ENCODE data around the gene IQCF5. TPM values are rescaled to one million over a fixed set of nuclear protein-coding genes. Genes with fewer than 3 reads are reported as not detected.

IQCF5 gene
- total RNA-seq, 6 experiments from 2014 or later, result not detected

GRCh38 chr3:51830836-51831385, 44.5 kb downstream of the IQCF5 start:
- H3K9me3 Mint-ChIP-seq, result peaks cover 7% of the 10 kb centered on the region; the same call in 1 of the 2 replicates
- no peak for TF ChIP-seq CTCF (IDR thresholded peaks at IDR 0.05)
- no peak overlapping the region for H3K4me3 Mint-ChIP-seq
- DNase-seq, result no peak
- H3K27ac Mint-ChIP-seq, result no peak overlapping the region
- H3K36me3 Mint-ChIP-seq (ENCODE audit: low read depth), result no peaks in the 10 kb centered on the region
- no peaks in the 10 kb centered on the region for H3K4me1 Mint-ChIP-seq (ENCODE audit: low read depth)
- peaks cover 2% of the 10 kb centered on the region; the same call in 1 of the 2 replicates for H3K27me3 Mint-ChIP-seq (ENCODE audit: insufficient read depth)

DNA sequence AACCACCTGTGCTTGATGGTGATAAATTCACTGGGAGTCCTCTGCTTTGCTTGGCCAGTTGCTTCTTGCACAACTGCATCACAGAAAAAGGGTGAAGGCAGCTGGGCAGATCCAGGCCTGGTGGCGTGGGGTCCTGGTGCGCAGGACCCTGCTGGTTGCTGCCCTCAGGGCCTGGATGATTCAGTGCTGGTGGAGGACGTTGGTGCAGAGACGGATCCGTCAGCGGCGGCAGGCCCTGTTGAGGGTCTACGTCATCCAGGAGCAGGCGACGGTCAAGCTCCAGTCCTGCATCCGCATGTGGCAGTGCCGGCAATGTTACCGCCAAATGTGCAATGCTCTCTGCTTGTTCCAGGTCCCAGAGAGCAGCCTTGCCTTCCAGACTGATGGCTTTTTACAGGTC, 45.1 kb downstream of the IQCF5 start:
- Mint-ChIP-seq H3K36me3 (ENCODE audit: low read depth) (no peaks in the 10 kb centered on the region), H3K27ac (no peak overlapping the region), H3K4me1 (ENCODE audit: low read depth) (no peaks in the 10 kb centered on the region), H3K27me3 (ENCODE audit: insufficient read depth) (peaks cover 2% of the 10 kb centered on the region; the same call in 1 of the 2 replicates), H3K9me3 (peaks cover 7% of the 10 kb centered on the region; the same call in 1 of the 2 replicates), H3K4me3 (no peak overlapping the region)
- DNase-seq, result no peak
- no peak for TF ChIP-seq CTCF (IDR thresholded peaks at IDR 0.05)

DNA sequence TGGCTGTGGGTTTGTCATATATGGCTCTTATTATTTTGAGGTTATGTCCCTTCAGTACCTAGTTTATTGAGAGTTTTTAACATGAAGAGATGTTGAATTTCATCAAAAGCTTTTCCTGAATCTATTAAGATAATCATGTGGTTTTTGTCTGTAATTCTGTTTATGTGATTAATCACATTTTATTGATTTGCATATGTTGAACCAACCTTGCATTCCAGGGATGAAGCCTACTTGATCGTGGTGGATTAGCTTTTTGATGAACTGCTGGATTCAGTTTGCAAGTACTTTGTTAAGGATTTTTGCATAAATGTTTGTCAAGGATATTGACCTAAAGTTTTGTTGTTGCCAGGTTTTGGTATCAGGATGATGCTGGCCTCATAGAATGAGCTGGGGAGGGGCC, 47.1 kb downstream of the IQCF5 start:
- Mint-ChIP-seq H3K27ac (no peak overlapping the region), H3K27me3 (ENCODE audit: insufficient read depth) (peaks cover 2% of the 10 kb centered on the region; the same call in 1 of the 2 replicates), H3K4me1 (ENCODE audit: low read depth) (no peaks in the 10 kb centered on the region)

More for the DNA sequence above, 47.1 kb downstream of the IQCF5 start:
- no peak overlapping the region for H3K4me3 Mint-ChIP-seq
- H3K9me3 Mint-ChIP-seq, result peaks cover 7% of the 10 kb centered on the region; the same call in 1 of the 2 replicates
- no peak for TF ChIP-seq CTCF (IDR thresholded peaks at IDR 0.05)
- no peak for DNase-seq
- no peaks in the 10 kb centered on the region for H3K36me3 Mint-ChIP-seq (ENCODE audit: low read depth)

Other genes with a start within 250 kb of the IQCF5 start
- 10 to 100 TPM; 39.2 to 56.3 (median 42.2) TPM for gene TEX264, start 204.3 kb downstream of the IQCF5 start, total RNA-seq (2021; fragmentation: NEBNext Ultra II Directional; extraction: Animal tissue kit (Norgen Biotek cat#: 25700))
- gene GRM2, start 168.5 kb downstream of the IQCF5 start, total RNA-seq (2021; fragmentation: NEBNext Ultra II Directional; extraction: Animal tissue kit (Norgen Biotek cat#: 25700)), result under 1 TPM in 1 of 6 experiments, not detected in 5; 0.02 TPM
- gene IQCF6, start 96.4 kb downstream of the IQCF5 start, total RNA-seq (2021; fragmentation: NEBNext Ultra II Directional; extraction: Animal tissue kit (Norgen Biotek cat#: 25700)), result not detected
- not detected for gene IQCF2, start 14.0 kb downstream of the IQCF5 start, total RNA-seq (2021; fragmentation: NEBNext Ultra II Directional; extraction: Animal tissue kit (Norgen Biotek cat#: 25700))
- not detected for gene IQCF1, start 27.8 kb upstream of the IQCF5 start, total RNA-seq (2021; fragmentation: NEBNext Ultra II Directional; extraction: Animal tissue kit (Norgen Biotek cat#: 25700))
- gene RRP9, start 66.3 kb upstream of the IQCF5 start, total RNA-seq (2021; fragmentation: NEBNext Ultra II Directional; extraction: Animal tissue kit (Norgen Biotek cat#: 25700)), result 10 to 100 TPM; 30.0 to 36.6 (median 32.5) TPM
- 10 to 100 TPM; 13.7 to 20.1 (median 17.1) TPM for gene PARP3, start 66.8 kb upstream of the IQCF5 start, total RNA-seq (2021; fragmentation: NEBNext Ultra II Directional; extraction: Animal tissue kit (Norgen Biotek cat#: 25700))
- gene GPR62, start 79.8 kb upstream of the IQCF5 start, total RNA-seq (2021; fragmentation: NEBNext Ultra II Directional; extraction: Animal tissue kit (Norgen Biotek cat#: 25700)), result under 1 TPM in 2 of 6 experiments, not detected in 4; 0.07 to 0.10 TPM
- 100 to 1,000 TPM in 5 of 6 experiments, 10 to 100 TPM in 1; 98.6 to 128 (median 110) TPM for gene PCBP4, start 91.9 kb upstream of the IQCF5 start, total RNA-seq (2021; fragmentation: NEBNext Ultra II Directional; extraction: Animal tissue kit (Norgen Biotek cat#: 25700))
- gene ABHD14B, start 98.4 kb upstream of the IQCF5 start, total RNA-seq (2021; fragmentation: NEBNext Ultra II Directional; extraction: Animal tissue kit (Norgen Biotek cat#: 25700)), result 10 to 100 TPM; 29.6 to 39.3 (median 33.9) TPM
- 10 to 100 TPM; 10.5 to 13.2 (median 11.0) TPM for gene ABHD14A, start 99.5 kb upstream of the IQCF5 start, total RNA-seq (2021; fragmentation: NEBNext Ultra II Directional; extraction: Animal tissue kit (Norgen Biotek cat#: 25700))
- 10 to 100 TPM; 40.0 to 49.2 (median 41.5) TPM for gene ACY1, start 107.9 kb upstream of the IQCF5 start, total RNA-seq (2021; fragmentation: NEBNext Ultra II Directional; extraction: Animal tissue kit (Norgen Biotek cat#: 25700))
- 1,000 to 10,000 TPM; 1,011 to 1,270 (median 1,111) TPM for gene RPL29, start 120.3 kb upstream of the IQCF5 start, total RNA-seq (2021; fragmentation: NEBNext Ultra II Directional; extraction: Animal tissue kit (Norgen Biotek cat#: 25700))
- 10 to 100 TPM; 31.7 to 43.3 (median 37.4) TPM for gene DUSP7, start 181.0 kb upstream of the IQCF5 start, total RNA-seq (2021; fragmentation: NEBNext Ultra II Directional; extraction: Animal tissue kit (Norgen Biotek cat#: 25700))